ENCODE data around the gene LRRC7. TPM values are rescaled to one million over a fixed set of nuclear protein-coding genes. Genes with fewer than 3 reads are reported as not detected.

LRRC7 gene
- polyA plus RNA-seq, 1 experiment: not detected

DNA sequence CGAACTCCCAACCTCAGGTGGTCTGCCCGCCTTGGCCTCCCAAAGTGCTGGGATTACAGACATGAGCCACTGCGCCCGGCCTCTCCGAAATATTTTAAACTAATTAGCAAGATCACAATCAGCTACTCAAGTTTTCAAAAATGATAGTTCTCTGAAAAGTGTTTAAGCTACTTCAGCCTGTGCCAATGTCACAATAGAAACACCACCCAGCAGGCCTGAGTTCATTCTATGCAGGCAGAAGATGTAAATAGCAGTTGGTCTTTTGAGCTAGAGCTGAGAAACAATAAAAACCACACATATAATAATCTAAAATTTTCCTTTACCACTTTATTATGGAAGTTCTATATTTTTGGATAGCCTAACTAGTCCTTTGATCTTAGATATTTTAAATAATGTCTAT lies 541.5 kb downstream of the LRRC7 start:
- CTCF ChIA-PET: interaction anchor here (1.0 to 2.3 kb wide), 3 partner anchors 17 to 35 kb away, joined by 3 to 6 read pairs (median 3); no protein-coding TSS in a partner anchor
- no peak for DNase-seq (ENCODE audit: low read depth, low spot score)
- POLR2A ChIA-PET: no interaction called here
- Histone ChIP-seq H3K9me3 (ENCODE audit: control insufficient read depth, insufficient read depth, low read length) (no peaks in the 10 kb centered on the region), H3K27me3 (ENCODE audit: control insufficient read depth, insufficient read depth, low read length) (no peaks in the 10 kb centered on the region), H3K4me3 (ENCODE audit: low read depth, low read length) (no peak overlapping the region), H3K27ac (ENCODE audit: low read depth, low read length) (no peak overlapping the region)
- TF ChIP-seq, protein P1, sequence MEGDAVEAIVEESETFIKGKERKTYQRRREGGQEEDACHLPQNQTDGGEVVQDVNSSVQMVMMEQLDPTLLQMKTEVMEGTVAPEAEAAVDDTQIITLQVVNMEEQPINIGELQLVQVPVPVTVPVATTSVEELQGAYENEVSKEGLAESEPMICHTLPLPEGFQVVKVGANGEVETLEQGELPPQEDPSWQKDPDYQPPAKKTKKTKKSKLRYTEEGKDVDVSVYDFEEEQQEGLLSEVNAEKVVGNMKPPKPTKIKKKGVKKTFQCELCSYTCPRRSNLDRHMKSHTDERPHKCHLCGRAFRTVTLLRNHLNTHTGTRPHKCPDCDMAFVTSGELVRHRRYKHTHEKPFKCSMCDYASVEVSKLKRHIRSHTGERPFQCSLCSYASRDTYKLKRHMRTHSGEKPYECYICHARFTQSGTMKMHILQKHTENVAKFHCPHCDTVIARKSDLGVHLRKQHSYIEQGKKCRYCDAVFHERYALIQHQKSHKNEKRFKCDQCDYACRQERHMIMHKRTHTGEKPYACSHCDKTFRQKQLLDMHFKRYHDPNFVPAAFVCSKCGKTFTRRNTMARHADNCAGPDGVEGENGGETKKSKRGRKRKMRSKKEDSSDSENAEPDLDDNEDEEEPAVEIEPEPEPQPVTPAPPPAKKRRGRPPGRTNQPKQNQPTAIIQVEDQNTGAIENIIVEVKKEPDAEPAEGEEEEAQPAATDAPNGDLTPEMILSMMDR (IDR thresholded peaks at IDR 0.05; ENCODE audit: low read depth, low read length): no peak

DNA sequence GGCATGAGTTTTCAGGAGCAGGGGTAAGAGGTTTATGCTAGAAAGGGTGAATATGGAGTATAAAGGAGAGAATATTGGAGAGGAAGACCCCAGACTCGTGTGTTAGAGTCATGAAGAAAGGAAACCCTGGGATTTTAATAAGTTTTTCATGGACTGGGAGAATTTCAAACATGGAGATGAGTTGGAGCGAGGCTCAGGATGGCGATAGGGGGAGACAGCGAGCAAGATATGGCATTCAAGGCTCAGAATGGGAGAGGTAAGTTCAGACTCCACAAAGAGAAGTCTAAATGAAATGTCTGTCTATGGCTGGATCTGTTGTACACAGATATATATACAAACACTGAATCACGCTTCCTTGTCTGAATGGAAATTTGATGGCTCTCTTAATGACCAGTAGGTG lies 545.1 kb downstream of the LRRC7 start:
- CTCF ChIA-PET: no interaction called here
- Histone ChIP-seq H3K9me3 (ENCODE audit: control insufficient read depth, insufficient read depth, low read length) (no peaks in the 10 kb centered on the region), H3K27me3 (ENCODE audit: control insufficient read depth, insufficient read depth, low read length) (no peaks in the 10 kb centered on the region), H3K27ac (ENCODE audit: low read depth, low read length) (no peak overlapping the region), H3K4me3 (ENCODE audit: low read depth, low read length) (no peak overlapping the region)
- POLR2A ChIA-PET: no interaction called here
- no peak for DNase-seq (ENCODE audit: low read depth, low spot score)
- TF ChIP-seq, protein P1 (IDR thresholded peaks at IDR 0.05; ENCODE audit: low read depth, low read length): no peak

- ChIA-PET POLR2A (no interaction called here), CTCF (no interaction called here)
- no peaks in the 10 kb centered on the region for H3K27me3 ChIP-seq (ENCODE audit: control insufficient read depth, insufficient read depth, low read length)
- H3K4me3 ChIP-seq (ENCODE audit: low read depth, low read length): no peak overlapping the region
- H3K9me3 ChIP-seq (ENCODE audit: control insufficient read depth, insufficient read depth, low read length): no peaks in the 10 kb centered on the region
- H3K27ac ChIP-seq (ENCODE audit: low read depth, low read length): no peak overlapping the region
- TF ChIP-seq, protein P1 (IDR thresholded peaks at IDR 0.05; ENCODE audit: low read depth, low read length): no peak
- no peak for DNase-seq (ENCODE audit: low read depth, low spot score)
Observed at GRCh38 chr1:70115315-70115714, 547.6 kb downstream of the LRRC7 start.

- no peak for DNase-seq (ENCODE audit: low read depth, low spot score)
- CTCF ChIA-PET: interaction anchor here (1.4 to 2.2 kb wide), 3 partner anchors 14 to 380 kb away, joined by 3 to 11 read pairs (median 8); no protein-coding TSS in a partner anchor
- POLR2A ChIA-PET: interaction anchor here (0.5 kb wide), 1 partner anchor 741 kb away, joined by 3 read pairs; no protein-coding TSS in a partner anchor
Observed at GRCh38 chr1:70117046-70117445, 549.3 kb downstream of the LRRC7 start.

DNA sequence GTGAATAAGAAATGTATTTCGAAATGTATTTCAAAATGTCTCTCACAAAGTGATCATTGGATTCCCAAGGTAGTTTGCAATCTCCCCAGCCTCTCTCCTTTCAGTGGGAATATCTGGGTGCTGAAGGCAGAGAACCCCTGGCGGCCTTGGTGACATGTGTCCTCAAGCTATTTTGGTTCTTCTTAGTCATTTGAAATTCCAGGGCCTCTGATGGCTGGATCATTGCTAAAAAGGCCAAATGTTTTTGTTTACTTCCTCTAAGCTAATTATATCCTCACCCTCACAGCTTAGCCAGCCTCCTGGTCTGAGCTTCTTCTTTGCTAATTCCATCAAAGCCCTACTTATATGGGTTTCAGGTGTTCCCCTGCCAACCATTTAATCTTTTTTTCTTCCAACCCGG lies 566.4 kb downstream of the LRRC7 start:
- TF ChIP-seq, protein P1 (IDR thresholded peaks at IDR 0.05; ENCODE audit: low read depth, low read length): no peak
- no peaks in the 10 kb centered on the region for H3K27me3 ChIP-seq (ENCODE audit: control insufficient read depth, insufficient read depth, low read length)
- H3K4me3 ChIP-seq (ENCODE audit: low read depth, low read length): no peak overlapping the region
- POLR2A ChIA-PET: no interaction called here
- no peak for DNase-seq (ENCODE audit: low read depth, low spot score)
- CTCF ChIA-PET: interaction anchor here (1.0 to 6.4 kb wide), 8 partner anchors 8 to 87 kb away, joined by 3 to 77 read pairs (median 7); no protein-coding TSS in a partner anchor
- no peak overlapping the region for H3K27ac ChIP-seq (ENCODE audit: low read depth, low read length)
- H3K9me3 ChIP-seq (ENCODE audit: control insufficient read depth, insufficient read depth, low read length): no peaks in the 10 kb centered on the region

More at GRCh38 chr1:70117046-70117445, 549.3 kb downstream of the LRRC7 start:
- Histone ChIP-seq H3K27ac (ENCODE audit: low read depth, low read length) (no peak overlapping the region), H3K27me3 (ENCODE audit: control insufficient read depth, insufficient read depth, low read length) (no peaks in the 10 kb centered on the region), H3K9me3 (ENCODE audit: control insufficient read depth, insufficient read depth, low read length) (no peaks in the 10 kb centered on the region), H3K4me3 (ENCODE audit: low read depth, low read length) (no peak overlapping the region)
- TF ChIP-seq, protein P1 (IDR thresholded peaks at IDR 0.05; ENCODE audit: low read depth, low read length): no peak

All from AG04450 (cell line).